Keratinocyte (primary cell): ENCODE measurements around the gene ZRANB1. TPM values are rescaled to one million over a fixed set of nuclear protein-coding genes. Genes with fewer than 3 reads are reported as not detected.

Experiments
- DNase-seq: peaks from one replicate; pipeline ENCODE4 v3.0.0-alpha.2; 2011; ENCODE audit warnings: low read depth, missing footprints, low spot score
- FAIRE-seq: peaks from 2 replicates; lab custom pipeline; 2011; peaks lifted over from hg19 to GRCh38; lab: Jason Lieb, UNC
- H2AFZ ChIP-seq: 2 replicates; pipeline ENCODE4 v1.6.0; 2012; ENCODE audit warnings: low read length, control low read depth, inconsistent platforms; ENCODE audit not compliant: control insufficient read depth
- H3K27ac ChIP-seq: 2 replicates; pipeline ENCODE4 v1.5.1; 2011; ENCODE audit warnings: low read length; ENCODE audit not compliant: control insufficient read depth, insufficient read depth
- H3K27me3 ChIP-seq: 3 replicates; pipeline ENCODE4 v1.6.0; 2011; ENCODE audit warnings: low read length; ENCODE audit not compliant: control insufficient read depth, insufficient read depth; ENCODE audit errors: extremely low read depth
- H3K36me3 ChIP-seq, 2 experiments: 2 replicates in 1 of 2; 3 replicates in 1 of 2; pipeline ENCODE4 v1.5.1; 2011; ENCODE audit warnings: low read length in 2 of 2, mild to moderate bottlenecking in 1 of 2; ENCODE audit not compliant: control insufficient read depth in 2 of 2, insufficient read depth in 2 of 2; ENCODE audit errors: extremely low read depth in 1 of 2
- H3K4me1 ChIP-seq: 3 replicates; pipeline ENCODE4 v1.5.1; 2011; ENCODE audit warnings: low read length; ENCODE audit not compliant: control insufficient read depth, insufficient read depth; ENCODE audit errors: extremely low read depth
- H3K4me2 ChIP-seq: 3 replicates; pipeline ENCODE4 v1.6.0; 2011; ENCODE audit warnings: low read depth, low read length; ENCODE audit not compliant: control insufficient read depth, insufficient read depth; ENCODE audit errors: extremely low read depth
- H3K4me3 ChIP-seq, 3 experiments: fragments of 200-600 bp in 1 of 3; sonication (generic) in 1 of 3; 2 replicates in 2 of 3; 3 replicates in 1 of 3; pipeline ENCODE4 v1.5.1; 2011 to 2016; ENCODE audit warnings: low read length in 3 of 3, mild to moderate bottlenecking in 3 of 3, control low read depth in 2 of 3, inconsistent platforms in 1 of 3, low read depth in 1 of 3, mixed read lengths in 1 of 3, mixed run types in 1 of 3, moderate library complexity in 1 of 3; ENCODE audit not compliant: control insufficient read depth in 2 of 3, insufficient read depth in 2 of 3; ENCODE audit errors: extremely low read depth in 1 of 3
- H3K79me2 ChIP-seq: 2 replicates; pipeline ENCODE4 v1.6.0; 2012; ENCODE audit warnings: low read length; ENCODE audit not compliant: control insufficient read depth, insufficient read depth
- H3K9ac ChIP-seq: 3 replicates; pipeline ENCODE4 v1.6.0; 2011; ENCODE audit warnings: low read length; ENCODE audit not compliant: control insufficient read depth, insufficient read depth; ENCODE audit errors: extremely low read depth
- H3K9me1 ChIP-seq: 3 replicates; pipeline ENCODE4 v1.6.0; 2011; ENCODE audit warnings: low read length; ENCODE audit not compliant: control insufficient read depth, insufficient read depth; ENCODE audit errors: extremely low read depth
- H3K9me3 ChIP-seq: 2 replicates; pipeline ENCODE4 v1.5.1; 2012; ENCODE audit warnings: low read depth, low read length; ENCODE audit not compliant: control insufficient read depth
- H4K20me1 ChIP-seq: 3 replicates; pipeline ENCODE4 v1.6.0; 2011; ENCODE audit warnings: low read length; ENCODE audit not compliant: control insufficient read depth, insufficient read depth; ENCODE audit errors: extremely low read depth
- CTCF ChIP-seq, 3 experiments: IDR thresholded peaks in 1 of 3; conservative IDR thresholded peaks in 1 of 3; optimal IDR thresholded peaks in 1 of 3; 2 replicates in 2 of 3; 3 replicates in 1 of 3; pipeline versions ENCODE3 to v1.5.1; 2011; ENCODE audit warnings: low read length in 3 of 3, mild to moderate bottlenecking in 3 of 3, moderate library complexity in 2 of 3, control low read depth in 1 of 3, inconsistent platforms in 1 of 3; ENCODE audit not compliant: insufficient read depth in 2 of 3; ENCODE audit errors: extremely low read depth in 1 of 3
- EZH2 ChIP-seq: IDR thresholded peaks from one replicate; pipeline ENCODE4 v1.6.1; 2012; ENCODE audit warnings: inconsistent platforms, mild to moderate bottlenecking, low read length, moderate library complexity
- dilution Hi-C: fragments of 300-500 bp; cut with MboI; formaldehyde crosslinking; loops from one replicate; pipeline ENCODE4 v1.7.0; 2020; ENCODE audit warnings: low sequenced_read_pairs; ENCODE audit not compliant: extremely low pct_ligation_motif_present
- polyA plus RNA-seq, 5 experiments: library from polyadenylated mRNA; depleted of rRNA in 3 of 5; stranded (reverse) in 3 of 5; stranded (forward) in 1 of 5; unstranded in 1 of 5; fragments of >200 nt; gene quantifications; 1 replicate in 1 of 5; 2 replicates in 3 of 5; 3 replicates in 1 of 5; pipeline versions ENCODE4 v1.2.1 to v1.2.3, GENCODE V29; 2011 to 2012; ENCODE audit warnings: missing spikeins in 2 of 5, low read depth in 1 of 5, low replicate concordance in 1 of 5

ZRANB1 gene
- polyA plus RNA-seq, 1 donor (not counting 4 experiments of a cell fraction or from before 2014, with no cell fraction given): 9.3 TPM

GRCh38 chr10:124990671-124991625, 49.0 kb downstream of the ZRANB1 start:
- Histone ChIP-seq H4K20me1 (no peaks in the 10 kb centered on the region), H3K9ac (no peak overlapping the region), H3K4me3 (no peak overlapping the region), H3K36me3 (peaks cover 41 to 43% of the 10 kb centered on the region in 2 experiments), H3K27me3 (no peaks in the 10 kb centered on the region), H3K9me1 (no peaks in the 10 kb centered on the region), H3K27ac (no peak overlapping the region), H3K4me2 (no peak overlapping the region), H3K9me3 (no peaks in the 10 kb centered on the region), H3K79me2 (peaks cover 2% of the 10 kb centered on the region), H3K4me1 (peaks cover 5% of the 10 kb centered on the region), H2AFZ (no peak overlapping the region)
- dilution Hi-C loops: no loop called here
- TF ChIP-seq CTCF (optimal IDR thresholded peaks at IDR 0.05 in 1 of 3, IDR thresholded peaks at IDR 0.05 in 1 of 3, conservative IDR thresholded peaks at IDR 0.05 in 1 of 3; ENCODE audit: extremely low read depth in 1 of 3, insufficient read depth in 2 of 3, low read length in 3 of 3): no peak
- no peak for TF ChIP-seq EZH2
- FAIRE-seq (no peak), DNase-seq (no peak)

GRCh38 chr10:124991835-124992234, 49.9 kb downstream of the ZRANB1 start:
- Histone ChIP-seq H3K9ac (no peak overlapping the region), H3K4me2 (no peak overlapping the region), H3K9me3 (no peaks in the 10 kb centered on the region), H3K9me1 (no peaks in the 10 kb centered on the region), H3K27me3 (no peaks in the 10 kb centered on the region), H3K27ac (no peak overlapping the region), H3K79me2 (peaks cover 2% of the 10 kb centered on the region), H2AFZ (no peak overlapping the region), H4K20me1 (no peaks in the 10 kb centered on the region), H3K4me1 (peaks cover 5% of the 10 kb centered on the region), H3K4me3 (no peak overlapping the region), H3K36me3 (peaks cover 46 to 48% of the 10 kb centered on the region in 2 experiments)
- FAIRE-seq (no peak), DNase-seq (no peak)
- dilution Hi-C loops: no loop called here
- TF ChIP-seq CTCF (optimal IDR thresholded peaks at IDR 0.05 in 1 of 3, IDR thresholded peaks at IDR 0.05 in 1 of 3, conservative IDR thresholded peaks at IDR 0.05 in 1 of 3; ENCODE audit: extremely low read depth in 1 of 3, insufficient read depth in 2 of 3, low read length in 3 of 3) (no peak), EZH2 (no peak)
